Mucosa of gallbladder (tissue), 1 donor: ENCODE measurements around the gene BAHCC1. TPM values are rescaled to one million over a fixed set of nuclear protein-coding genes. Genes with fewer than 3 reads are reported as not detected.

Source experiments
- DNase-seq: peaks from one replicate; pipeline ENCODE4 v3.0.0-alpha.2; 2020; ENCODE audit warnings: low spot score
- total RNA-seq: library from RNA; stranded (reverse); gene quantifications from one replicate; pipeline ENCODE4 v1.2.1, GENCODE V29; 2021
- donor health status: DM: no; HTN: no; CAD: no.

The BAHCC1 gene
- total RNA-seq, 1 donor from 2014 or later: 77.4 TPM

- no peak for DNase-seq
These were observed 66.6 kb downstream of the BAHCC1 start for GRCh38 chr17:81461607-81462500.

DNA sequence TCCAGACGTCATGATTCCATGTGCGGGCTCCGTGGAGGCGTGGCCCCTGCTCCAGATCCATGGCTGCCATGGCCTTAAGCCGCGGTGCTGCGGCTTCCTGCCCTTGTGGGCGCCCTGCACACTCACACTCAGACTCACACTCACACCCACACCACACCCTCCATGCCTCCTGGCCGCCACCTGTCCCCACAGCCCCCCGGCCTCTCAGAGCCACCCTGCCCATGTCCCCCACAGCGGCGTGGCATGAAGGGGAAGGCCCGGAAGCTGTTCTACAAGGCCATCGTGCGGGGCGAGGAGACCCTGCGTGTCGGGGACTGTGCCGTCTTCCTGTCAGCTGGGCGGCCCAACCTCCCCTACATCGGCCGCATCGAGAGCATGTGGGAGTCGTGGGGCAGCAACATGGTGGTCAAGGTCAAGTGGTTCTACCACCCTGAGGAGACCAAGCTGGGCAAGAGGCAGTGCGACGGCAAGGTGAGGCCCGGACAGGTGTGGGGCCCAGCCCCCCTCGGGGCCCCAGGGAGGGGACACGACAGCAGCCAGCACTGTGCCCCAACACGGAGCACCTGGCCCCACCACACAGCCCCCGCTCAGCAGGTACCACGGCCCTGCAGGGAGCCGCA, 67.4 kb downstream of the BAHCC1 start:
- DNase-seq: no peak

DNA sequence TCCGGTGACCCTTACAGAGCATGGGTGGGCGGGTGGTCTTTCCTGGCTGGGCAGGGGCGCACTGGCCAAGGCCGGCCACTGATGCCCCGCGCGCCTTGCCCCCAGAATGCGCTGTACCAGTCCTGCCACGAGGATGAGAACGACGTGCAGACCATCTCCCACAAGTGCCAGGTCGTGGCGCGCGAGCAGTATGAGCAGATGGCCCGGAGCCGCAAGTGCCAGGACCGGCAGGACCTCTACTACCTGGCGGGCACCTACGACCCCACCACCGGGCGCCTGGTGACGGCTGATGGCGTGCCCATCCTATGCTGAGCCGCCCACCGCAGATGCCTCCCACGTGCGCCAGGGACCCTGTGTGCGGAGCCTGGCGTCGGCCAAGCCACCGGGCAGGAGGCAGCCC, 68.2 kb downstream of the BAHCC1 start:
- no peak for DNase-seq

DNA sequence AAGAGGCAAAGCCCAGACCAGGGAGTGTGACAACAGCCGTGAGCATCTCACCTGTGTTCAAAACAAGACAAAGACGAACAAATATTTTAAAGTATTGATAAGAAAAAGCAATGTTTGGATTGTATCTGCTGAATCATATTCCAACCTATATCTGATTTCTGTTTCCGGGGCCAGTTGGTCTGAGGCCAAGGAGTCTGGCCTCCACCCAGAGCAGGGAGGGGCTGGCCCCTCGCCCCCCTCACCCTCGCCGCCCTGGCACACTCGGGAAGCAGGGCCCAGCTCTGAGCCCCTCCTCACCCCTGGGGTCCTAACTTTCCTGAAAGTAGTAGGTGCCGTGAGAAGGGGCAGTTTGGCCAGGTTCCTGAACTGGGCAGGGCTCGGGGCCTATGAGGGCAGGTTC, 69.3 kb downstream of the BAHCC1 start:
- no peak for DNase-seq

GRCh38 chr17:81465910-81466309, 70.7 kb downstream of the BAHCC1 start:
- DNase-seq: peak; percentile 63

DNA sequence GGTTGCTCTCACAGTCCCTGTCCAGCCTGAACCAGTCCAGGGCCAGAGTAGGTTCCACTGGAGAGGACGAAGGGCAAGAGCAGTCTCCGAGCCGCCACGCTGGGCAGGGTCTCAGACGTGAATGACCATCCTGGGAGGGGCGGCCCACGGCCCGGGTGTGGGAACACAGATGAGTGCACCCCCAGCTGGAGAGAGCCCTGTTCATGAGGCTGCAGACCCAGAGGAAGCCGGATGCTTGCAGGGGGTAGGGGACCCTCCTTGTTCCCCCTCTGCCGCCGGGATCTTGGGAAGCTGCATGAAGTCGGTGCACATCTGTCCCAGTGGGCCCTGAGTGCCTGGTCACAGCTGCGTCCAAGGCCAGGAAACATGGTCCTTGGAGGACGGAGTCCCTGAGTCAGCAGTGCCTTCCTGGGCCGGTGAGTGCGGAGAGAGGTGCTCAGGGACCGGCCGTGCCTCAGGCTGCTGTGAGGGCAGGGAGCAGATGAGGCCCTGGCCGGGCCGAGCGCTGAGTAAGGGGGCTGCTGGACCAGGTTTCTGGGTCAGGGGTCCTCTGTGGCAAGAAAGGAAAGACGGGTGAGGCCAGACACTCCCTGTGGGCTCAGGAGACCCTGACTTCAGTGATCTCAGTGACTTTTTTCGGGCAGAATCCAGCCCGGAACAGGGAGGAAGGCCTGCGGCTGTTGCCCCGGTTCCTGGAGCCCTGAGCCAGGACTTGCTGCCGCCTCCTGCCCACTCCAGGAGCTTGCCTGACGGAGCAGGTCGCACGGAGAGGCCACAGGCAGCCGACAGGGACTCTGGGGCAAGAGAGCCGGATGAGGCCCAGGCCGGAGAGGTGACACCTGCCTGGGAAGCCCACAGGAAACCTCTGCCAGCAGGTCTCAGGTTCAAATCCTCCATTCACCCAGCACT, 71.6 kb downstream of the BAHCC1 start:
- DNase-seq: no peak

- no peak for DNase-seq
These were observed 73.0 kb downstream of the BAHCC1 start for GRCh38 chr17:81468111-81468769.

- no peak for DNase-seq
These were observed 73.5 kb downstream of the BAHCC1 start for GRCh38 chr17:81468770-81469121.

GRCh38 chr17:81469266-81469665, 74.0 kb downstream of the BAHCC1 start:
- no peak for DNase-seq

- no peak for DNase-seq
These were observed 75.2 kb downstream of the BAHCC1 start for GRCh38 chr17:81470270-81470943.

DNA sequence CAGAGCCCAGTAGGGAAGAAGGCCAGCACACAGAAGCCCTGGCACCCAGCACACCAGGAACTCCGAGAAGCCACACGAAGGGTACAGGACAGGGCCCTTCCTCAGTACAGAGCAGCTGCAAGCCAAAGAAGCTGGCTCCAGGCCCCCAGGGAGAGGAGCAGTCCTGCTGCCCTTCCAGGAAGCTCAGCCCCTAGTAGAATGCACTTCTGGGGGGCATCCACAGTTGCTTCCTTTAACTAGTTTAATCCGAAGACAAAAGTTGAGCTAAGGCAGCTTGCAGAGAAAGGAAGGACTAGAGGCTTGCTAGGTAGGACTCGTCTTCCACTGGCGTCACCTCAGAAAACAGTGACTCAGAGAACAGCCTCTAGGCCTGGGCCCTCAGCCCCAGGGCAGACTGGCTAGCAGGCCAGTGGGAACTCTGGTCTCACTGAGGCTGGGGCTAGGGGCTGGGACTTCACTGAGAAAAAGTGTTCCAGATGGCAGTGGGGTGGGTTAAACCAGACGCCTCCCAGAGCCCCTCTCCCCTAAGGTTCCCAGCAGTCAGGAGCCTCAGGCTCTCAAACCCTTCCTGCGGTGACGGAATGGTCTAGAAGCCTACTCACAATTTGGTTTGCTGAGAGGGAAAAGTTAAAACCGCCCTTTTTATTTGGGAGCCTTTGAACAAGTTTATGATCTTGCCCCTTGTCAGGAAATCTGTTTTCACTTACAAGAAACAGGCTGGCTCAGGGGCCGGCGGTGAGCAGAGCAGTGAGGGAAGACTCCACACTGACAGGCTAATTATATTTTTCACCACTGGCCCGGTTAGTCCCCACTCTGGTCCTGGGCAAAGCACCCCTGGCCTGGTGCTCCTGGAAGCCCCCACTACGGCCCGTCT, 75.9 kb downstream of the BAHCC1 start:
- DNase-seq: no peak

DNA sequence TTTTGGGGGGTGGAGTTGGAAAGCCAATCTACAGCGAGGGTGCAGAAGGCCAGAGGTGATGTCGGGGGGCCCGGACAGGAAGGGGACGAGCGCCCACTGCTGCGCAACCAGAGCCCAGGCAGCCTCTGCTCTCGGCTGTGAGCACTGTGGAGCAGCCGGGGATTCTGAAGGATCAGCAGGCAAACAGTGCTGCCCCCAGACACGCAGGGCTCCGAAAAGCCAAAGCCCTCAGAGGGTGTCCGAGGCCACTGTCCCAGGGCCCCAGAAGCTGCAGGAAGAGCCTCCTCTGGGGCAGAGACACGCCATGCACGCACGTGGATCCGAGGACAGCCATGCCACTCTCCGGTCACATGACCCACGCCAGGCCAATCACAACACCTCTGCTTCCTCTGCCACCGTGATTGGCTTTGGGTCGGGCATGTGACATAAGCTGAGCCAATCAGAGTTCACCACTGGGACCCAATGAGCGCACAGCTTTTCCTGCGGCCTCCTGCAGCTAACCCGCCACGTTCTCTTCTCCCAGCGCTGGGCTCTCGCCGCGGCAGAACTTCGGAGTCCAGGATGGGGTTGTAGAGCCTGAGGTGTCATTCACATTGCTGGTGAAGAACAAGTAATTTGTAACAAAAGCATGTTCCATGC, 76.7 kb downstream of the BAHCC1 start:
- peak; percentile 58 for DNase-seq

DNA sequence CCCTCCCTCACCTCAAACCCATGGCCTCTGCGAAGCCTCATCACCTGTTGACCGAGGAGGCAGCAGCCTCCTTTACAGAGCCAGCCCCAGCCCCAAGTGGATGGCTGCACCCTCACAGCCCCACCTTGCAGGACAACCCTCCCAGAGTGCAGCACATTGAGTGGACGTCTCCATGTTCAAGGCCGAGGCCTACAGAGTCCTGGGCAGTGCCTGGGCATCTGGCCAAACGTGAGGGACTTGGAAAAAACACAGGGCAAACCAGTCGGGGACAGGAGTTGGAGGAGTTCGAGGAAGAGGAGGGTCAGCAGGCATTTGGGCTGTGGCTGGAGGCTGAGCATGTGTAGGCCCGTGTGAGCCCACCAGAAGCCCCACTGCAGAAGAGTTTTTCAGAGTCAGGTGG, 77.8 kb downstream of the BAHCC1 start:
- DNase-seq: no peak

GRCh38 chr17:81474958-81475357, 79.7 kb downstream of the BAHCC1 start:
- DNase-seq: no peak

- DNase-seq: no peak
These were observed 80.8 kb downstream of the BAHCC1 start for GRCh38 chr17:81476097-81476496.

DNA sequence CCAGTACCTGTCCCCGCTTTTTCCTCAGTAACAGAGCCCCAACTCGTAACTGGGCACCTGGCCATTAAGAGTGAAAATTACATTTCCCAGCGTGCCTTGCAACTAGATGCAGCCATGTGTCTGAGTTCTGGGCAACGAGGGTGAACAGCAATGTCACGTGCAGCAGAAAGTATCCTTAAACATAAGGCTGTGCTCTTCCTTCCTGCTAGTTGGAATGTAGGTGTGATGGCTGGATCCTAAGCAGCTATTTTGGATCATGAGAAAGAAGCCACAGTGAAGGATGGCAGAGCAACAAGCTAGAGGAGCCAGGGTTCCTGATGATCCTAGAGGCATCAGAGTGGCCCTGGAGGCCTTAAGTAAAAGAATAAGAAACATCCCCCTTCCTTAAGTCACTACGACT, 81.4 kb downstream of the BAHCC1 start:
- DNase-seq: no peak

DNA sequence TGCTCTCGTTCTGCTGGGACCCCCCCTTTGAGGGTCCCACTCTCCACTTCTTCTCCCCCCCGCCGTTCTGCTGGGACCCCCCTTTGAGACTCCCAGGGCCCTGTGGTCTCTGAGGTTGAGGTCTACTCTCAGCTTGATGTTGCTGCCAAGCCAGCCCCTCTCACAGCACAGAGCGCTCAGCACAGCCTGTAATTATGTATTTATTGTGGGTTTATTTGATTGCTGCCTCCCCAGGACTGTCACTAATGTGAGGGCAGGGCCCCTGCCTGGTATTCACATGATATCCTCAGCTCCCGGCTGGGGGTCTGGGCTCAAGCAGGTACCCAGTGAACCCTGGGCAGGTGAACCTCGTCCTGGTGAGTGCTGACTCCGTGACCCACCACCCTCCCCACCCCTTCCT, 81.9 kb downstream of the BAHCC1 start:
- no peak for DNase-seq

- no peak for DNase-seq
These were observed 82.9 kb downstream of the BAHCC1 start for GRCh38 chr17:81478119-81478518.

DNA sequence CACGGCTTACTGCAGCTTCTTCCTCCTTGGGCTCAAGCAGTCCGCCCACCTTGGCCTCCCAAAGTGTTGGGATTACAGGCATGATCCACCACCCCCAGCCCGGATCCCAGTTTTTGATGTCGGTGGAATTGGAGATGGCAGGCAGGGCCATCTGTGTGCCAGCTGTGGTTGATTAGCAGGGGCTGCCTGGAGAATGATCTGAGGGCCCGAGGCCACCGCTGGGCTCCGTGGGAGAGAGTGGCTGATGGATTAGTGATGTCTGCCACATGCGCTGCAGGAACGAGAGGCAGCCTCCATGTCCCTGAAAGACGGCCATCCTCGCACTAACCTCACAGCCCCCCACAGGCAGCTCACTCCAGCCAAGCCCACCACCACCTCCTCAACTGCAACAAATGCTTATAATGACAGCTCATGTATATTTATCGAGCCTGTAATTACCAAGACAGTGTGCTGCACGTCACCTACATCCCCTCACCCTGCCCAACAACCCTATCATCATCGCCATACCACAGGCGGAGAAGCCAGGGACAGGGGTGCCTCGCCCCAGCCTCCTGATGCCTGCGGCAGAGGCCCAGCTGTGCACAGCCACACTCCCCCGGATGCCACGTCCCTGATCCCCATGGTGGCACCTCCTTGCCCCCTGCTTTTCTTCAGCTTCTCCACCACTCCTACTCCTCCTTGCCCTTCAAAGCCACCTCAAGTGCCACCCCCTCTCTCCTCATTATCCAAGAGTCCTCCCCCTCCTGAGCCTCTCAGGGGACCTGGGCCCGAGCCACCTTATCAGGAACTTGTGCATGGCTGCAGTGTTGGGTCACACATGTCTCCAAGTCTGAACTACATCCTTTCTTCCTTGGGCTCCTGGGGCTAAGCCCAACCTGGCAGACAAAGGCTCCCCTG, 84.2 kb downstream of the BAHCC1 start:
- no peak for DNase-seq
